HG03139 (cell line): ENCODE results near the gene KCNK10.

Experiments used
- ATAC-seq: cut with Tn5 transposase; IDR thresholded peaks from one replicate; pipeline ENCODE4 v1.9.1; 2021; ENCODE audit not compliant: unreplicated experiment

The KCNK10 gene

GRCh38 chr14:88322504-88323085 is 474 bp downstream of the KCNK10 start:
- no peak for ATAC-seq

- no peak for ATAC-seq
These were observed 1.2 kb downstream of the KCNK10 start for GRCh38 chr14:88321692-88322503.

GRCh38 chr14:88318406-88318805 is 4.7 kb downstream of the KCNK10 start:
- ATAC-seq = no peak

GRCh38 chr14:88316521-88316920 is 6.5 kb downstream of the KCNK10 start:
- ATAC-seq = no peak

GRCh38 chr14:88312257-88312656 is 10.8 kb downstream of the KCNK10 start:
- ATAC-seq = no peak

- ATAC-seq = no peak
These were observed 11.3 kb downstream of the KCNK10 start for GRCh38 chr14:88311780-88312179.

GRCh38 chr14:88310449-88310848 is 12.6 kb downstream of the KCNK10 start:
- ATAC-seq = no peak

- ATAC-seq = no peak
These were observed 13.0 kb downstream of the KCNK10 start for GRCh38 chr14:88310021-88310420.

- ATAC-seq = no peak
These were observed 17.3 kb downstream of the KCNK10 start for GRCh38 chr14:88305528-88306322.

- no peak for ATAC-seq
These were observed 20.0 kb downstream of the KCNK10 start for GRCh38 chr14:88303041-88303440.

GRCh38 chr14:88301381-88301780 is 21.7 kb downstream of the KCNK10 start:
- ATAC-seq = no peak

- ATAC-seq = no peak
These were observed 22.3 kb downstream of the KCNK10 start for GRCh38 chr14:88300817-88301216.

- ATAC-seq = no peak
These were observed 23.1 kb downstream of the KCNK10 start for GRCh38 chr14:88299865-88300530.

GRCh38 chr14:88297306-88297705 is 25.8 kb downstream of the KCNK10 start:
- ATAC-seq = no peak

- no peak for ATAC-seq
These were observed 26.7 kb downstream of the KCNK10 start for GRCh38 chr14:88296351-88296750.

GRCh38 chr14:88289996-88290395 is 33.1 kb downstream of the KCNK10 start:
- no peak for ATAC-seq

GRCh38 chr14:88289234-88289633 is 33.8 kb downstream of the KCNK10 start:
- no peak for ATAC-seq

- ATAC-seq = no peak
These were observed 36.8 kb downstream of the KCNK10 start for GRCh38 chr14:88286309-88286708.

GRCh38 chr14:88281447-88281846 is 41.6 kb downstream of the KCNK10 start:
- ATAC-seq = no peak

- ATAC-seq = no peak
These were observed 46.0 kb downstream of the KCNK10 start for GRCh38 chr14:88276923-88277596.
